Subcutaneous adipose tissue (tissue), 4 donors: ENCODE results near the gene PIP5K1B. TPM values are rescaled to one million over a fixed set of nuclear protein-coding genes. Genes with fewer than 3 reads are reported as not detected.

Source experiments
- CTCF ChIP-seq: fragments of 450-650 bp; IDR thresholded peaks from one replicate; pipeline ENCODE4 v1.5.1; 2016; ENCODE audit warnings: low read depth, mild to moderate bottlenecking, control low read depth, antibody characterized with exemption, moderate library complexity
- total RNA-seq, 4 donors: library from RNA; depleted of rRNA; stranded (reverse); fragments of >200 nt; gene quantifications; one replicate each; pipeline ENCODE4 v1.1.0, GENCODE V29; 2016

Gene PIP5K1B
- total RNA-seq, 4 donors from 2014 or later: 0.88 to 4.4 (median 1.4) TPM

GRCh38 chr9:68740561-68740960 lies 35.5 kb downstream of the PIP5K1B start:
- no peak for TF ChIP-seq CTCF

- no peak for TF ChIP-seq CTCF
Observed at GRCh38 chr9:68741234-68741633, 36.2 kb downstream of the PIP5K1B start.

- TF ChIP-seq CTCF: no peak
Observed at GRCh38 chr9:68741704-68742332, 36.8 kb downstream of the PIP5K1B start.

- TF ChIP-seq CTCF: no peak
Observed at GRCh38 chr9:68742333-68742730, 37.3 kb downstream of the PIP5K1B start.

- TF ChIP-seq CTCF: no peak
Observed at GRCh38 chr9:68744426-68744825, 39.4 kb downstream of the PIP5K1B start.

- no peak for TF ChIP-seq CTCF
Observed at GRCh38 chr9:68746525-68746924, 41.5 kb downstream of the PIP5K1B start.

GRCh38 chr9:68747043-68747533 lies 42.0 kb downstream of the PIP5K1B start:
- no peak for TF ChIP-seq CTCF
